HK-2 (cell line): ENCODE measurements around the gene SYNE3.

Source experiments
- DNase-seq: peaks from one replicate; pipeline ENCODE4 v3.0.0-alpha.2; 2018; ENCODE audit not compliant: unreplicated experiment

Gene SYNE3

GRCh38 chr14:95504135-95505029 lies 12.1 kb downstream of the SYNE3 start:
- DNase-seq = no peak

GRCh38 chr14:95503365-95504134 lies 12.9 kb downstream of the SYNE3 start:
- no peak for DNase-seq

GRCh38 chr14:95502381-95502950 lies 14.0 kb downstream of the SYNE3 start:
- no peak for DNase-seq

GRCh38 chr14:95500772-95501401 lies 15.6 kb downstream of the SYNE3 start:
- DNase-seq = no peak

- no peak for DNase-seq
Measured at GRCh38 chr14:95500201-95500681, 16.2 kb downstream of the SYNE3 start.

GRCh38 chr14:95499354-95499750 lies 17.1 kb downstream of the SYNE3 start:
- DNase-seq = no peak

GRCh38 chr14:95498622-95499353 lies 17.7 kb downstream of the SYNE3 start:
- DNase-seq = no peak

- DNase-seq = no peak
Measured at GRCh38 chr14:95497561-95498011, 18.9 kb downstream of the SYNE3 start.

GRCh38 chr14:95496690-95497259 lies 19.7 kb downstream of the SYNE3 start:
- DNase-seq = no peak

GRCh38 chr14:95496111-95496681 lies 20.3 kb downstream of the SYNE3 start:
- no peak for DNase-seq

- no peak for DNase-seq
Measured at GRCh38 chr14:95495538-95496025, 20.9 kb downstream of the SYNE3 start.

- DNase-seq = no peak
Measured at GRCh38 chr14:95495076-95495475, 21.4 kb downstream of the SYNE3 start.

GRCh38 chr14:95494456-95494855 lies 22.0 kb downstream of the SYNE3 start:
- DNase-seq = no peak

- no peak for DNase-seq
Measured at GRCh38 chr14:95493976-95494375, 22.5 kb downstream of the SYNE3 start.

GRCh38 chr14:95493503-95493902 lies 22.9 kb downstream of the SYNE3 start:
- DNase-seq = no peak

- no peak for DNase-seq
Measured at GRCh38 chr14:95491936-95492608, 24.4 kb downstream of the SYNE3 start.

GRCh38 chr14:95490727-95491451 lies 25.6 kb downstream of the SYNE3 start:
- no peak for DNase-seq

- no peak for DNase-seq
Measured at GRCh38 chr14:95490138-95490509, 26.3 kb downstream of the SYNE3 start.
